Kidney epithelial cell (primary cell): Measurements from ENCODE around the gene PLXNA2. TPM values are rescaled to one million over a fixed set of nuclear protein-coding genes. Genes with fewer than 3 reads are reported as not detected.

ENCODE experiments used
- DNase-seq: peaks from one replicate; pipeline ENCODE4 v3.0.0-alpha.2; 2010; ENCODE audit warnings: low read depth
- H3K27me3 ChIP-seq: 2 replicates; pipeline ENCODE4 v1.6.0; 2011; ENCODE audit warnings: low read length; ENCODE audit not compliant: control insufficient read depth, insufficient read depth
- H3K36me3 ChIP-seq: 2 replicates; pipeline ENCODE4 v1.5.1; 2011; ENCODE audit warnings: low read length; ENCODE audit not compliant: control insufficient read depth, insufficient read depth
- H3K4me3 ChIP-seq: 2 replicates; pipeline ENCODE4 v1.5.1; 2011; ENCODE audit warnings: low read depth, mild to moderate bottlenecking, control low read depth, low read length
- total RNA-seq: library from RNA; depleted of rRNA; stranded (reverse); fragments of >200 nt; gene quantifications from 2 replicates; pipeline ENCODE4 v1.2.3, GENCODE V29; 2015
- TF ChIP-seq, protein P1 (sequence below): IDR thresholded peaks from 2 replicates; pipeline ENCODE4 v1.5.1; 2011; ENCODE audit warnings: mild to moderate bottlenecking, moderate library complexity, low read length, control low read depth, inconsistent platforms; ENCODE audit not compliant: insufficient read depth, poor library complexity, severe bottlenecking

Gene PLXNA2
- total RNA-seq, 1 donor from 2014 or later = 6.9 TPM

- DNase-seq = no peak
- H3K27me3 ChIP-seq = peaks cover 42% of the 10 kb centered on the region
- H3K4me3 ChIP-seq = no peak overlapping the region
- TF ChIP-seq, protein P1, sequence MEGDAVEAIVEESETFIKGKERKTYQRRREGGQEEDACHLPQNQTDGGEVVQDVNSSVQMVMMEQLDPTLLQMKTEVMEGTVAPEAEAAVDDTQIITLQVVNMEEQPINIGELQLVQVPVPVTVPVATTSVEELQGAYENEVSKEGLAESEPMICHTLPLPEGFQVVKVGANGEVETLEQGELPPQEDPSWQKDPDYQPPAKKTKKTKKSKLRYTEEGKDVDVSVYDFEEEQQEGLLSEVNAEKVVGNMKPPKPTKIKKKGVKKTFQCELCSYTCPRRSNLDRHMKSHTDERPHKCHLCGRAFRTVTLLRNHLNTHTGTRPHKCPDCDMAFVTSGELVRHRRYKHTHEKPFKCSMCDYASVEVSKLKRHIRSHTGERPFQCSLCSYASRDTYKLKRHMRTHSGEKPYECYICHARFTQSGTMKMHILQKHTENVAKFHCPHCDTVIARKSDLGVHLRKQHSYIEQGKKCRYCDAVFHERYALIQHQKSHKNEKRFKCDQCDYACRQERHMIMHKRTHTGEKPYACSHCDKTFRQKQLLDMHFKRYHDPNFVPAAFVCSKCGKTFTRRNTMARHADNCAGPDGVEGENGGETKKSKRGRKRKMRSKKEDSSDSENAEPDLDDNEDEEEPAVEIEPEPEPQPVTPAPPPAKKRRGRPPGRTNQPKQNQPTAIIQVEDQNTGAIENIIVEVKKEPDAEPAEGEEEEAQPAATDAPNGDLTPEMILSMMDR = no peak
- H3K36me3 ChIP-seq = no peaks in the 10 kb centered on the region
These were observed 25.1 kb upstream of the PLXNA2 start for GRCh38 chr1:208269338-208269666.

GRCh38 chr1:208268541-208269337, 24.6 kb upstream of the PLXNA2 start:
- TF ChIP-seq, protein P1 = no peak
- Histone ChIP-seq H3K36me3 (no peaks in the 10 kb centered on the region), H3K27me3 (peaks cover 42% of the 10 kb centered on the region), H3K4me3 (no peak overlapping the region)
- no peak for DNase-seq

DNA sequence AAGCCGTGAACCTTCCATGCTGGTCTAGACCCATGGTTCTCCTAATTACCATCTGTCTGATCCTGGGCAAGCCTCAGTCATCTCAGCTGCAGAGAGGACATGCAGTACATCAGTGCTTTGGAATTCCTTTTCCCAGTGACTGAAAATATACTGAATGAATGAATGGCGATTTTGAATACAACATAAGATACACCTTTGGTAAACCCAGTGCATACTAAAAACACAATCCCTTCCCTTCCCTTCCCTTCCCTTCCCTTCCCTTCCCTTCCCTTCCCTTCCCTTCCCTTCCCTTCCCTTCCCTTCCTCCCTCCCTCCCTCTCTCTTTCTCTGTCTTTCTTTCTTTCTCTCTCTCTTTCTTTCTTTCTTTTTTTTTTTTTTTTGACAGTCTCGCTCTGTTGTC, 21.3 kb upstream of the PLXNA2 start:
- TF ChIP-seq, protein P1 = no peak
- Histone ChIP-seq H3K36me3 (no peaks in the 10 kb centered on the region), H3K27me3 (peaks cover 36% of the 10 kb centered on the region), H3K4me3 (no peak overlapping the region)
- DNase-seq = no peak

DNA sequence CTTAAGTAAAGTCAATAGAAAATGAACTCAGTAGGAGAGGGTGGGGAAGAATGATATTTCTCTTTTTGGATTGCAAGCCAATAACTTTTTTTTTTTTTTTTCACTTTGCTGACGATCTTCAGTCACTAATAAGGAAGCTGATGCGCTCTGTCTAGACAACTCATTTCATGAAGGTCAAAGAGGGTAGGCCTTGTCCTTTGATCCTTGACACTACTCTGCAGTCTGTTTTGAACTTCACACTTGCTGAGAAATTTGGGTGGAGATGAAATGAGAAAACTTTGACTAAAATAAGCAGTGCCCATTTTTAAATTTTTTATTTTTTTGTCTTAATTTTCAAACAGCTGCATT, 20.9 kb upstream of the PLXNA2 start:
- H3K4me3 ChIP-seq = no peak overlapping the region
- H3K27me3 ChIP-seq = peaks cover 36% of the 10 kb centered on the region
- no peaks in the 10 kb centered on the region for H3K36me3 ChIP-seq
- TF ChIP-seq, protein P1 = no peak
- no peak for DNase-seq

- Histone ChIP-seq H3K4me3 (no peak overlapping the region), H3K27me3 (peaks cover 32% of the 10 kb centered on the region), H3K36me3 (no peaks in the 10 kb centered on the region)
- no peak for DNase-seq
- TF ChIP-seq, protein P1 = no peak
These were observed 20.4 kb upstream of the PLXNA2 start for GRCh38 chr1:208264469-208265121.
